ENCODE measurements around the gene EBI3. TPM values are rescaled to one million over a fixed set of nuclear protein-coding genes. Genes with fewer than 3 reads are reported as not detected.

Gene EBI3
- total RNA-seq: not detected in 2 replicates

GRCh38 chr19:4229179-4229931 is at the start of gene EBI3:
EBI3 (plus strand) TSS chr19:4229523; CDS start chr19:4229551, 28 bp downstream.

GRCh38 chr19:4182084-4182810 is 47.1 kb upstream of the EBI3 start, which contains the start of the genes ANKRD24 and SIRT6:
ANKRD24 (plus strand) TSS chr19:4182689; CDS start chr19:4186426, 3,737 bp downstream.
SIRT6 (minus strand) TSS chr19:4182563; CDS start chr19:4182539, 24 bp downstream.

GRCh38 chr19:4246767-4247593 is 17.7 kb downstream of the EBI3 start, which contains the start of gene YJU2:
YJU2 (plus strand) TSS chr19:4247080; CDS start chr19:4247147, 67 bp downstream.

GRCh38 chr19:4278419-4279266 is 49.3 kb downstream of the EBI3 start, which contains the start of gene SHD:
SHD (plus strand) TSS chr19:4279266; CDS start chr19:4280064, 798 bp downstream.

Other genes with a start within 250 kb of the EBI3 start
- 2,721 and 3,305 TPM in 2 replicates for gene EEF2, start 244.1 kb upstream of the EBI3 start, total RNA-seq
- gene PIAS4, start 221.8 kb upstream of the EBI3 start, total RNA-seq: 14.7 and 20.6 TPM in 2 replicates
- gene ZBTB7A, start 162.6 kb upstream of the EBI3 start, total RNA-seq: 22.2 and 67.0 TPM in 2 replicates
- 141 and 146 TPM in 2 replicates for gene MAP2K2, start 105.4 kb upstream of the EBI3 start, total RNA-seq
- gene CREB3L3, start 75.9 kb upstream of the EBI3 start, total RNA-seq: not detected in 2 replicates
- gene SIRT6, start 47.0 kb upstream of the EBI3 start, total RNA-seq: 9.9 and 21.1 TPM in 2 replicates
- gene ANKRD24, start 46.8 kb upstream of the EBI3 start, total RNA-seq: 0.34 and 2.5 TPM in 2 replicates
- gene YJU2, start 17.6 kb downstream of the EBI3 start, total RNA-seq: 16.4 and 17.4 TPM in 2 replicates
- gene SHD, start 49.7 kb downstream of the EBI3 start, total RNA-seq: not detected in 2 replicates
- not detected in 2 replicates for gene TMIGD2, start 72.9 kb downstream of the EBI3 start, total RNA-seq
- under 0.01 and 0.07 TPM in 2 replicates for gene FSD1, start 75.1 kb downstream of the EBI3 start, total RNA-seq
- 52.2 and 59.1 TPM in 2 replicates for gene STAP2, start 109.3 kb downstream of the EBI3 start, total RNA-seq
- 3.8 and 7.5 TPM in 2 replicates for gene MPND, start 114.0 kb downstream of the EBI3 start, total RNA-seq
- gene SH3GL1, start 171.0 kb downstream of the EBI3 start, total RNA-seq: 31.1 and 55.2 TPM in 2 replicates
- 5.5 and 5.8 TPM in 2 replicates for gene CHAF1A, start 173.1 kb downstream of the EBI3 start, total RNA-seq
- 69.9 and 90.6 TPM in 2 replicates for gene UBXN6, start 228.3 kb downstream of the EBI3 start, total RNA-seq
- 46.0 and 48.5 TPM in 2 replicates for gene HDGFL2, start 242.8 kb downstream of the EBI3 start, total RNA-seq